ENCODE data around the gene ZNF559.
A peak's percentile ranks its signal among the peaks of the same experiment; 100 is the strongest.
"Not testable (repeated sequence)": the region's sequence is repeated elsewhere in the genome, so short reads cannot be mapped to it uniquely, and the experiment has no call there.

ZNF559 gene

GRCh38 chr19:9309139-9309973 lies 14.6 kb upstream of the ZNF559 start, which contains the start of gene ZNF699:
Gene ZNF699 (minus strand): TSS chr19:9309838. CDS start chr19:9305119, 4,719 bp downstream.
- peak; percentile 94 for DNase-seq (ENCODE audit: low spot score)
- no peak for TF ChIP-seq CTCF (IDR thresholded peaks at IDR 0.05; ENCODE audit: extremely low read depth, missing control alignments)

GRCh38 chr19:9309974-9310446 lies 14.0 kb upstream of the ZNF559 start:
- peak; percentile 80 for DNase-seq (ENCODE audit: low spot score)
- no peak for TF ChIP-seq CTCF (IDR thresholded peaks at IDR 0.05; ENCODE audit: extremely low read depth, missing control alignments)

GRCh38 chr19:9313756-9314155 lies 10.2 kb upstream of the ZNF559 start:
- no peak for DNase-seq (ENCODE audit: low spot score)
- no peak for TF ChIP-seq CTCF (IDR thresholded peaks at IDR 0.05; ENCODE audit: extremely low read depth, missing control alignments)

GRCh38 chr19:9321338-9321737 lies 2.6 kb upstream of the ZNF559 start:
- no peak for TF ChIP-seq CTCF (IDR thresholded peaks at IDR 0.05; ENCODE audit: extremely low read depth, missing control alignments)
- no peak for DNase-seq (ENCODE audit: low spot score)

- DNase-seq (ENCODE audit: low spot score), result not testable (repeated sequence)
Measured at GRCh38 chr19:9321756-9322155, 2.2 kb upstream of the ZNF559 start.

- not testable (repeated sequence) for DNase-seq (ENCODE audit: low spot score)
Measured at GRCh38 chr19:9322201-9322600, 1.8 kb upstream of the ZNF559 start.

- DNase-seq (ENCODE audit: low spot score), result no peak
- no peak for TF ChIP-seq CTCF (IDR thresholded peaks at IDR 0.05; ENCODE audit: extremely low read depth, missing control alignments)
Measured at GRCh38 chr19:9323557-9323918, 441 bp upstream of the ZNF559 start.

GRCh38 chr19:9324584-9324962 lies 594 bp downstream of the ZNF559 start:
- no peak for TF ChIP-seq CTCF (IDR thresholded peaks at IDR 0.05; ENCODE audit: extremely low read depth, missing control alignments)
- peak; percentile 16 for DNase-seq (ENCODE audit: low spot score)
